H4 (cell line): Measurements from ENCODE around the gene GLRX2. TPM values are rescaled to one million over a fixed set of nuclear protein-coding genes. Genes with fewer than 3 reads are reported as not detected.

Source experiments
- DNase-seq: peaks from one replicate; pipeline ENCODE4 v3.0.0-alpha.2; 2015; ENCODE audit warnings: low spot score
- total RNA-seq: library from RNA; depleted of rRNA; stranded (reverse); fragments of >200 nt; shearing (Covaris generic); gene quantifications from 2 replicates; pipeline ENCODE4 v1.2.3, GENCODE V29; 2014

Gene GLRX2
- total RNA-seq, 1 experiment from 2014 or later, result 41.3 TPM

GRCh38 chr1:193113258-193113991 is 8.2 kb upstream of the GLRX2 start:
- DNase-seq, result no peak

- peak; percentile 87 for DNase-seq
Measured at GRCh38 chr1:193111641-193112090, 6.5 kb upstream of the GLRX2 start.

GRCh38 chr1:193110864-193111263 is 5.7 kb upstream of the GLRX2 start:
- DNase-seq, result no peak

- DNase-seq, result no peak
Measured at GRCh38 chr1:193110246-193110645, 5.0 kb upstream of the GLRX2 start.

- DNase-seq, result no peak
Measured at GRCh38 chr1:193109619-193110018, 4.4 kb upstream of the GLRX2 start.

GRCh38 chr1:193108471-193108870 is 3.3 kb upstream of the GLRX2 start:
- DNase-seq, result no peak

- DNase-seq, result no peak
Measured at GRCh38 chr1:193105821-193106177, 585 bp upstream of the GLRX2 start.

GRCh38 chr1:193104502-193104906 is 710 bp downstream of the GLRX2 start:
- DNase-seq, result no peak

- no peak for DNase-seq
Measured at GRCh38 chr1:193103759-193104501, 1.3 kb downstream of the GLRX2 start.

GRCh38 chr1:193102662-193103061 is 2.6 kb downstream of the GLRX2 start:
- no peak for DNase-seq

- DNase-seq, result no peak
Measured at GRCh38 chr1:193094112-193094511, 11.1 kb downstream of the GLRX2 start.

GRCh38 chr1:193090865-193091264 is 14.3 kb downstream of the GLRX2 start:
- no peak for DNase-seq

- DNase-seq, result no peak
Measured at GRCh38 chr1:193087893-193088292, 17.3 kb downstream of the GLRX2 start.

GRCh38 chr1:193086342-193086741 is 18.9 kb downstream of the GLRX2 start:
- no peak for DNase-seq

- DNase-seq, result no peak
Measured at GRCh38 chr1:193085263-193085662, 20.0 kb downstream of the GLRX2 start.

- no peak for DNase-seq
Measured at GRCh38 chr1:193083365-193084088, 21.7 kb downstream of the GLRX2 start.

GRCh38 chr1:193079187-193079586 is 26.0 kb downstream of the GLRX2 start:
- DNase-seq, result no peak

- DNase-seq, result no peak
Measured at GRCh38 chr1:193077991-193078390, 27.2 kb downstream of the GLRX2 start.

- DNase-seq, result no peak
Measured at GRCh38 chr1:193070942-193071341, 34.3 kb downstream of the GLRX2 start.

- DNase-seq, result no peak
Measured at GRCh38 chr1:193070386-193070753, 34.8 kb downstream of the GLRX2 start.

- DNase-seq, result peak; percentile 29
Measured at GRCh38 chr1:193069748-193070385, 35.3 kb downstream of the GLRX2 start.

GRCh38 chr1:193068013-193068412 is 37.2 kb downstream of the GLRX2 start:
- no peak for DNase-seq
